Keratinocyte (primary cell): ENCODE results near the gene C19orf38.

Experiments
- CTCF ChIP-seq, 3 experiments: IDR thresholded peaks in 1 of 3; conservative IDR thresholded peaks in 1 of 3; optimal IDR thresholded peaks in 1 of 3; 2 replicates in 2 of 3; 3 replicates in 1 of 3; pipeline versions ENCODE3 to v1.5.1; 2011; ENCODE audit warnings: low read length in 3 of 3, mild to moderate bottlenecking in 3 of 3, moderate library complexity in 2 of 3, control low read depth in 1 of 3, inconsistent platforms in 1 of 3; ENCODE audit not compliant: insufficient read depth in 2 of 3; ENCODE audit errors: extremely low read depth in 1 of 3
- EZH2 ChIP-seq: IDR thresholded peaks from one replicate; pipeline ENCODE4 v1.6.1; 2012; ENCODE audit warnings: inconsistent platforms, mild to moderate bottlenecking, low read length, moderate library complexity

- no peak for TF ChIP-seq CTCF (optimal IDR thresholded peaks at IDR 0.05 in 1 of 3, IDR thresholded peaks at IDR 0.05 in 1 of 3, conservative IDR thresholded peaks at IDR 0.05 in 1 of 3; ENCODE audit: extremely low read depth in 1 of 3, insufficient read depth in 2 of 3, low read length in 3 of 3)
- no peak for TF ChIP-seq EZH2
Measured at GRCh38 chr19:10835089-10835753, 13.0 kb upstream of the C19orf38 start.
